CD4-positive, alpha-beta T cell (primary cell): ENCODE data around the gene SPOCK1. TPM values are rescaled to one million over a fixed set of nuclear protein-coding genes. Genes with fewer than 3 reads are reported as not detected.

Experiments
- ATAC-seq: fragments of 200-7000 bp; cut with Tn5 transposase; one replicate; pipeline ENCODE4 v1.10.0; 2022; ENCODE audit warnings: mild to moderate bottlenecking; ENCODE audit not compliant: poor library complexity
- CTCF ChIA-PET: fragments of 350-600 bp; sonication (Branson Sonifier 250); formaldehyde crosslinking; loops from one replicate; lab custom pipeline; 2021; ENCODE audit warnings: antibody characterized with exemption, inconsistent platforms; lab: Charles Lee
- POLR2A ChIA-PET: fragments of 350-600 bp; sonication (Branson Sonifier 250); formaldehyde crosslinking; loops from one replicate; lab custom pipeline; 2021; ENCODE audit warnings: antibody characterized with exemption, inconsistent platforms; lab: Charles Lee
- DNase-seq, 14 experiments: peaks; one replicate each; pipeline ENCODE4 v3.0.0-alpha.2; 2013 to 2020; ENCODE audit warnings: mixed read lengths in 2 of 14
- H3K27ac ChIP-seq, 2 donors: one replicate each; pipeline versions ENCODE4 v1.5.1 to v1.7.0; 2013; ENCODE audit warnings: low read length in 2 of 2, low read depth in 1 of 2, mild to moderate bottlenecking in 1 of 2
- H3K27me3 ChIP-seq, 2 experiments: 1 replicate in 1 of 2; 2 replicates in 1 of 2; pipeline versions ENCODE4 v1.6.1 to v1.7.0; 2013; ENCODE audit warnings: low read length in 2 of 2, control low read depth in 1 of 2, mild to moderate bottlenecking in 1 of 2, moderate library complexity in 1 of 2; ENCODE audit not compliant: insufficient read depth in 2 of 2, control insufficient read depth in 1 of 2
- H3K36me3 ChIP-seq: one replicate; pipeline ENCODE4 v1.6.1; 2013; ENCODE audit warnings: low read length, control low read depth; ENCODE audit not compliant: insufficient read depth
- H3K4me1 ChIP-seq: one replicate; pipeline ENCODE4 v1.6.1; 2013; ENCODE audit warnings: low read length, control low read depth; ENCODE audit not compliant: insufficient read depth
- H3K4me3 ChIP-seq: one replicate; pipeline ENCODE4 v1.5.1; 2013; ENCODE audit warnings: mild to moderate bottlenecking, low read length, moderate library complexity
- H3K9me3 ChIP-seq, 2 experiments: 1 replicate in 1 of 2; 2 replicates in 1 of 2; pipeline versions ENCODE4 v1.6.1 to v1.7.0; 2013; ENCODE audit warnings: low read length in 2 of 2, mild to moderate bottlenecking in 2 of 2, control low read depth in 1 of 2, moderate library complexity in 1 of 2; ENCODE audit not compliant: control insufficient read depth in 1 of 2, insufficient read depth in 1 of 2
- H3K27ac Mint-ChIP-seq: one replicate; pipeline ENCODE4 v1.8.0; 2020; ENCODE audit warnings: mixed read lengths
- H3K27me3 Mint-ChIP-seq: one replicate; pipeline ENCODE4 v1.8.0; 2021; ENCODE audit warnings: mixed read lengths
- H3K36me3 Mint-ChIP-seq: one replicate; pipeline ENCODE4 v1.8.0; 2021; ENCODE audit warnings: low read depth, mixed read lengths
- H3K4me1 Mint-ChIP-seq: one replicate; pipeline ENCODE4 v1.8.0; 2021; ENCODE audit warnings: low read depth, mixed read lengths
- H3K4me3 Mint-ChIP-seq: one replicate; pipeline ENCODE4 v1.8.0; 2020; ENCODE audit warnings: mild to moderate bottlenecking, mixed read lengths
- H3K9me3 Mint-ChIP-seq: one replicate; pipeline ENCODE4 v1.8.0; 2020; ENCODE audit warnings: mixed read lengths
- CTCF ChIP-seq: fragments of 200-600 bp; IDR thresholded peaks from one replicate; pipeline ENCODE4 v1.8.0; 2022; ENCODE audit warnings: antibody characterized with exemption, mild to moderate bottlenecking
- intact Hi-C, 2 experiments: fragments of 100-400 bp; cut with DNase I in 1 of 2; cut with micrococcal nuclease in 1 of 2; formaldehyde crosslinking; loops; one replicate each; pipeline versions ENCODE4 v1.15.1 to v1.9.0; 2023 to 2025; cut with DNase I, micrococcal nuclease
- total RNA-seq, 174 experiments: library from RNA in 2 of 174; stranded (reverse) in 2 of 174; gene quantifications; one replicate each; pipeline ENCODE4 v1.2.3 and lab custom pipeline; 2021 to 2026

SPOCK1 gene
- total RNA-seq, 2 experiments from 2014 or later: not detected

GRCh38 chr5:137341831-137342230 is 157.3 kb downstream of the SPOCK1 start:
- no peak for TF ChIP-seq CTCF
- Mint-ChIP-seq H3K36me3 (no peaks in the 10 kb centered on the region), H3K9me3 (no peaks in the 10 kb centered on the region), H3K4me3 (no peak overlapping the region), H3K4me1 (no peaks in the 10 kb centered on the region), H3K27me3 (peaks cover 13% of the 10 kb centered on the region), H3K27ac (no peak overlapping the region)
- intact Hi-C loops: no loop called here
- no peaks in the 10 kb centered on the region for H3K36me3 ChIP-seq
- no peaks in the 10 kb centered on the region for H3K4me1 ChIP-seq
- no peak overlapping the region for H3K27ac ChIP-seq
- no peaks in the 10 kb centered on the region for H3K9me3 ChIP-seq
- CTCF ChIA-PET: no interaction called here
- POLR2A ChIA-PET: no interaction called here
- DNase-seq (no peak), ATAC-seq (no peak)
- H3K27me3 ChIP-seq: no peaks in the 10 kb centered on the region
- H3K4me3 ChIP-seq: no peak overlapping the region

GRCh38 chr5:137340881-137341280 is 158.2 kb downstream of the SPOCK1 start:
- no peaks in the 10 kb centered on the region for H3K4me1 Mint-ChIP-seq
- Histone ChIP-seq H3K36me3 (no peaks in the 10 kb centered on the region), H3K9me3 (no peaks in the 10 kb centered on the region), H3K27me3 (no peaks in the 10 kb centered on the region), H3K27ac (no peak overlapping the region), H3K4me3 (no peak overlapping the region), H3K4me1 (no peaks in the 10 kb centered on the region)
- no peak overlapping the region for H3K27ac Mint-ChIP-seq
- no peaks in the 10 kb centered on the region for H3K9me3 Mint-ChIP-seq
- no peak overlapping the region for H3K4me3 Mint-ChIP-seq
- ATAC-seq: no peak
- no peak for DNase-seq
- no peak for TF ChIP-seq CTCF
- intact Hi-C loops: no loop called here
- ChIA-PET CTCF (interaction anchor here (0.7 kb wide), 1 partner anchor 13 kb away, joined by 3 read pairs; no protein-coding TSS in a partner anchor), POLR2A (no interaction called here)
- H3K27me3 Mint-ChIP-seq: peaks cover 13% of the 10 kb centered on the region
- H3K36me3 Mint-ChIP-seq: no peaks in the 10 kb centered on the region

- Mint-ChIP-seq H3K27ac (no peak overlapping the region), H3K4me1 (no peaks in the 10 kb centered on the region), H3K36me3 (no peaks in the 10 kb centered on the region), H3K27me3 (peaks cover 13% of the 10 kb centered on the region), H3K4me3 (no peak overlapping the region), H3K9me3 (no peaks in the 10 kb centered on the region)
- no peak for TF ChIP-seq CTCF
- H3K4me1 ChIP-seq: no peaks in the 10 kb centered on the region
- intact Hi-C loops: no loop called here
- H3K27ac ChIP-seq: no peak overlapping the region
- H3K36me3 ChIP-seq: no peaks in the 10 kb centered on the region
- POLR2A ChIA-PET: no interaction called here
- no peak overlapping the region for H3K4me3 ChIP-seq
- H3K9me3 ChIP-seq: no peaks in the 10 kb centered on the region
- no peaks in the 10 kb centered on the region for H3K27me3 ChIP-seq
- DNase-seq: no peak
- CTCF ChIA-PET: no interaction called here
- no peak for ATAC-seq
These were observed 162.5 kb downstream of the SPOCK1 start for GRCh38 chr5:137336565-137337120.
